Keratinocyte (primary cell): ENCODE results near the gene ITGB2.

Source experiments
- EZH2 ChIP-seq: IDR thresholded peaks from one replicate; pipeline ENCODE4 v1.6.1; 2012; ENCODE audit warnings: inconsistent platforms, mild to moderate bottlenecking, low read length, moderate library complexity
- TF ChIP-seq, protein P1 (sequence below), 3 experiments: IDR thresholded peaks in 1 of 3; conservative IDR thresholded peaks in 1 of 3; optimal IDR thresholded peaks in 1 of 3; 2 replicates in 2 of 3; 3 replicates in 1 of 3; pipeline versions ENCODE3 to v1.5.1; 2011; ENCODE audit warnings: low read length in 3 of 3, mild to moderate bottlenecking in 3 of 3, moderate library complexity in 2 of 3, control low read depth in 1 of 3, inconsistent platforms in 1 of 3; ENCODE audit not compliant: insufficient read depth in 2 of 3; ENCODE audit errors: extremely low read depth in 1 of 3

DNA sequence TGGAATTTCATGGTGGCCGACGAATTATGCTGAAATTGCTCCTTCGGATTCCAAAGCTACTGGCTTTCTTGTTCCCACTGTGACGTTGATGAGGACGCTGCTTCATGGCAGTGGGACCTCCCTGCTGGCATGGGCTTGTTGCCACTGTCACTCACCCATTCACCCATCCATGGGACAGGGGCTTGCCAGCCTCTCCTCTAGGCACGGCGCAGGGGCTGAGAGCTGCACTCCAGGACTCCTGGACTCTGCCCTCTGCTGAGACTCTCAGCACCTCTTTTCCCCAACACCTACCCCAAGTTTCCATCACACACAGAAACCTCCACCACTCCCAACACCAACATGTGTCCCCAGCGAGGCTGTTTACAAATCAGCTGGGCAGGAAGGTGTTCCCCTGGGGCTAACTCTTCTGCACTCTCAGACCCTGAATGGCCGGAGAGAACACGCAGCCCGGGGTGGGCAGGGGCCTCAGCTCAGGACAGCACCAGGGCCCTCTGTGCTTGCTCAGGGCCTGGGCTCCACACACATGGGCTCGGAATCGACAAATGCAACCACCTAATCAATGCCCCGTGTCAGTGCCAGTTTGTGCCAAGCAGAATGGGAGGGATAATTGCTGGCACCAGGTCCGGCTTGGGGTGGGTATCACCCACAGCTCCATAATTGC, 3.1 kb downstream of the ITGB2 start:
- TF ChIP-seq, protein P1, sequence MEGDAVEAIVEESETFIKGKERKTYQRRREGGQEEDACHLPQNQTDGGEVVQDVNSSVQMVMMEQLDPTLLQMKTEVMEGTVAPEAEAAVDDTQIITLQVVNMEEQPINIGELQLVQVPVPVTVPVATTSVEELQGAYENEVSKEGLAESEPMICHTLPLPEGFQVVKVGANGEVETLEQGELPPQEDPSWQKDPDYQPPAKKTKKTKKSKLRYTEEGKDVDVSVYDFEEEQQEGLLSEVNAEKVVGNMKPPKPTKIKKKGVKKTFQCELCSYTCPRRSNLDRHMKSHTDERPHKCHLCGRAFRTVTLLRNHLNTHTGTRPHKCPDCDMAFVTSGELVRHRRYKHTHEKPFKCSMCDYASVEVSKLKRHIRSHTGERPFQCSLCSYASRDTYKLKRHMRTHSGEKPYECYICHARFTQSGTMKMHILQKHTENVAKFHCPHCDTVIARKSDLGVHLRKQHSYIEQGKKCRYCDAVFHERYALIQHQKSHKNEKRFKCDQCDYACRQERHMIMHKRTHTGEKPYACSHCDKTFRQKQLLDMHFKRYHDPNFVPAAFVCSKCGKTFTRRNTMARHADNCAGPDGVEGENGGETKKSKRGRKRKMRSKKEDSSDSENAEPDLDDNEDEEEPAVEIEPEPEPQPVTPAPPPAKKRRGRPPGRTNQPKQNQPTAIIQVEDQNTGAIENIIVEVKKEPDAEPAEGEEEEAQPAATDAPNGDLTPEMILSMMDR (optimal IDR thresholded peaks at IDR 0.05 in 1 of 3, IDR thresholded peaks at IDR 0.05 in 1 of 3, conservative IDR thresholded peaks at IDR 0.05 in 1 of 3; ENCODE audit: extremely low read depth in 1 of 3, insufficient read depth in 2 of 3, low read length in 3 of 3) = no peak
- TF ChIP-seq EZH2 = no peak
